Activated B cell treated with CpG ODN at 0.5 μM for 24 hours (primary cell): ENCODE measurements around the gene BAK1. TPM values are rescaled to one million over a fixed set of nuclear protein-coding genes. Genes with fewer than 3 reads are reported as not detected.
"Not testable (repeated sequence)": the region's sequence is repeated elsewhere in the genome, so short reads cannot be mapped to it uniquely, and the experiment has no call there.

ENCODE experiments used
- ATAC-seq: fragments of 200-7000 bp; cut with Tn5 transposase; one replicate; pipeline ENCODE4 v1.10.0; 2021; ENCODE audit warnings: low read depth, mild to moderate bottlenecking, moderate library complexity
- CTCF ChIA-PET: fragments of 350-600 bp; sonication (Branson Sonifier 250); formaldehyde crosslinking; loops from one replicate; lab custom pipeline; 2021; ENCODE audit warnings: antibody characterized with exemption; lab: Charles Lee
- POLR2A ChIA-PET: fragments of 350-600 bp; sonication (Branson Sonifier 250); formaldehyde crosslinking; loops from one replicate; lab custom pipeline; 2021; ENCODE audit warnings: antibody characterized with exemption; lab: Charles Lee
- DNase-seq: peaks from one replicate; pipeline ENCODE4 v3.0.0; 2022
- H3K27ac Mint-ChIP-seq: one replicate; pipeline ENCODE4 v1.8.0; 2020; ENCODE audit warnings: mixed read lengths
- H3K27me3 Mint-ChIP-seq: one replicate; pipeline ENCODE4 v1.8.0; 2021; ENCODE audit warnings: mixed read lengths
- H3K36me3 Mint-ChIP-seq: one replicate; pipeline ENCODE4 v1.8.0; 2021; ENCODE audit warnings: low read depth, mixed read lengths
- H3K4me1 Mint-ChIP-seq: one replicate; pipeline ENCODE4 v1.8.0; 2021; ENCODE audit warnings: mixed read lengths
- H3K4me3 Mint-ChIP-seq: one replicate; pipeline ENCODE4 v1.8.0; 2020; ENCODE audit warnings: mild to moderate bottlenecking, mixed read lengths
- H3K9me3 Mint-ChIP-seq: one replicate; pipeline ENCODE4 v1.8.0; 2020; ENCODE audit warnings: mixed read lengths
- intact Hi-C: fragments of 100-400 bp; cut with micrococcal nuclease; formaldehyde crosslinking; loops from one replicate; pipeline ENCODE4 v1.15.1; 2024
- total RNA-seq: library from RNA; stranded (reverse); gene quantifications from 2 replicates; pipeline ENCODE4 v1.2.3, GENCODE V29; 2022
- TF ChIP-seq, protein P1 (sequence below): fragments of 200-600 bp; IDR thresholded peaks from one replicate; pipeline ENCODE4 v1.8.0; 2022; ENCODE audit warnings: antibody characterized with exemption, mild to moderate bottlenecking

BAK1 gene
- total RNA-seq, 1 donor from 2014 or later, result 29.5 TPM

- Mint-ChIP-seq H3K4me3 (no peak overlapping the region), H3K27ac (peak overlapping the region; percentile 100), H3K36me3 (peaks cover 24% of the 10 kb centered on the region), H3K9me3 (no peaks in the 10 kb centered on the region), H3K27me3 (no peaks in the 10 kb centered on the region), H3K4me1 (peaks cover 35% of the 10 kb centered on the region)
- ChIA-PET CTCF (interaction anchor here (0.7 kb wide), 1 partner anchor 52 kb away, joined by 4 read pairs; the partner anchor contains the start of gene ITPR3), POLR2A (interaction anchor here (0.6 to 4.1 kb wide), 7 partner anchors 10 to 778 kb away, joined by 3 to 33 read pairs (median 4); partner anchors contain the start of genes BAK1 and ZBTB9)
- ATAC-seq (no peak), DNase-seq (no peak)
- TF ChIP-seq, protein P1, sequence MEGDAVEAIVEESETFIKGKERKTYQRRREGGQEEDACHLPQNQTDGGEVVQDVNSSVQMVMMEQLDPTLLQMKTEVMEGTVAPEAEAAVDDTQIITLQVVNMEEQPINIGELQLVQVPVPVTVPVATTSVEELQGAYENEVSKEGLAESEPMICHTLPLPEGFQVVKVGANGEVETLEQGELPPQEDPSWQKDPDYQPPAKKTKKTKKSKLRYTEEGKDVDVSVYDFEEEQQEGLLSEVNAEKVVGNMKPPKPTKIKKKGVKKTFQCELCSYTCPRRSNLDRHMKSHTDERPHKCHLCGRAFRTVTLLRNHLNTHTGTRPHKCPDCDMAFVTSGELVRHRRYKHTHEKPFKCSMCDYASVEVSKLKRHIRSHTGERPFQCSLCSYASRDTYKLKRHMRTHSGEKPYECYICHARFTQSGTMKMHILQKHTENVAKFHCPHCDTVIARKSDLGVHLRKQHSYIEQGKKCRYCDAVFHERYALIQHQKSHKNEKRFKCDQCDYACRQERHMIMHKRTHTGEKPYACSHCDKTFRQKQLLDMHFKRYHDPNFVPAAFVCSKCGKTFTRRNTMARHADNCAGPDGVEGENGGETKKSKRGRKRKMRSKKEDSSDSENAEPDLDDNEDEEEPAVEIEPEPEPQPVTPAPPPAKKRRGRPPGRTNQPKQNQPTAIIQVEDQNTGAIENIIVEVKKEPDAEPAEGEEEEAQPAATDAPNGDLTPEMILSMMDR, result no peak
- intact Hi-C loops, result no loop called here
These were observed 11.1 kb downstream of the BAK1 start for GRCh38 chr6:33568826-33569570.

DNA sequence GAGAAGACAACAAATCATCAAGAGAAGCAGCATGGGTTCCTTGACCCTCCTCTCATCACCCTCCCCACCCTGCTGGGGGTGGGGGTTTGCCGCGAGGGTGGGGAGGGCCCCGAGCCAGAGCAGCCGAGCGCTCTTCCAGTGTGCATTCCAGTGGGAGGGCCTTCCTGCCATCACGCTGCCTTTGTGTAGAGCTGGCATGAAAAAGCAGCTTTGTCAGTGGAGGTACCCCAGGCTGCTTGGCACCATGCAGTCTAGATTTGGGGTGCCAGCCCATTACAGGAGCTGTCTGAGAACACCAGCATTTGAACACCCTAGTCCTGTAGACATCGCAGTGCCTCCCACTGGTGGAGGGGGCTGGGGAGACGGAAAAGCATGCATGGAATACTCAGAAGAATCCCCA is 12.2 kb downstream of the BAK1 start:
- ChIA-PET POLR2A (no interaction called here), CTCF (interaction anchor here (0.5 kb wide), 1 partner anchor 17 kb away, joined by 3 read pairs; no protein-coding TSS in a partner anchor)
- TF ChIP-seq, protein P1, result no peak
- DNase-seq (no peak), ATAC-seq (no peak)
- Mint-ChIP-seq H3K27ac (no peak overlapping the region), H3K27me3 (no peaks in the 10 kb centered on the region), H3K9me3 (no peaks in the 10 kb centered on the region), H3K4me1 (peaks cover 35% of the 10 kb centered on the region), H3K4me3 (no peak overlapping the region), H3K36me3 (peaks cover 19% of the 10 kb centered on the region)
- intact Hi-C loops, result no loop called here

- TF ChIP-seq, protein P1, result no peak
- DNase-seq (no peak), ATAC-seq (no peak)
- Mint-ChIP-seq H3K27ac (no peak overlapping the region), H3K4me1 (peaks cover 24% of the 10 kb centered on the region), H3K4me3 (no peak overlapping the region), H3K27me3 (no peaks in the 10 kb centered on the region), H3K36me3 (peaks cover 8% of the 10 kb centered on the region), H3K9me3 (no peaks in the 10 kb centered on the region)
- CTCF ChIA-PET, result no interaction called here
- POLR2A ChIA-PET, result interaction anchor here (0.8 kb wide), 1 partner anchor 13 kb away, joined by 4 read pairs; the partner anchor contains the start of gene BAK1
- intact Hi-C loops, result no loop called here
These were observed 13.6 kb downstream of the BAK1 start for GRCh38 chr6:33566182-33567084.

GRCh38 chr6:33558801-33559200 is 21.3 kb downstream of the BAK1 start:
- intact Hi-C loops, result no loop called here
- Mint-ChIP-seq H3K4me1 (no peaks in the 10 kb centered on the region), H3K9me3 (no peaks in the 10 kb centered on the region), H3K27ac (no peak overlapping the region), H3K36me3 (no peaks in the 10 kb centered on the region), H3K4me3 (no peak overlapping the region), H3K27me3 (no peaks in the 10 kb centered on the region)
- POLR2A ChIA-PET, result interaction anchor here (0.6 kb wide), 1 partner anchor 105 kb away, joined by 3 read pairs; no protein-coding TSS in a partner anchor
- CTCF ChIA-PET, result no interaction called here
- DNase-seq (no peak), ATAC-seq (no peak)
- TF ChIP-seq, protein P1, result no peak

- Mint-ChIP-seq H3K27me3 (no peaks in the 10 kb centered on the region), H3K4me1 (no peaks in the 10 kb centered on the region), H3K27ac (no peak overlapping the region), H3K9me3 (no peaks in the 10 kb centered on the region), H3K36me3 (no peaks in the 10 kb centered on the region), H3K4me3 (no peak overlapping the region)
- intact Hi-C loops, result no loop called here
- ATAC-seq, result no peak
- ChIA-PET POLR2A (no interaction called here), CTCF (interaction anchor here (0.6 kb wide), 1 partner anchor 183 kb away, joined by 3 read pairs; no protein-coding TSS in a partner anchor)
- TF ChIP-seq, protein P1, result no peak
- DNase-seq, result no peak
These were observed 22.7 kb downstream of the BAK1 start for GRCh38 chr6:33557376-33557775.

DNA sequence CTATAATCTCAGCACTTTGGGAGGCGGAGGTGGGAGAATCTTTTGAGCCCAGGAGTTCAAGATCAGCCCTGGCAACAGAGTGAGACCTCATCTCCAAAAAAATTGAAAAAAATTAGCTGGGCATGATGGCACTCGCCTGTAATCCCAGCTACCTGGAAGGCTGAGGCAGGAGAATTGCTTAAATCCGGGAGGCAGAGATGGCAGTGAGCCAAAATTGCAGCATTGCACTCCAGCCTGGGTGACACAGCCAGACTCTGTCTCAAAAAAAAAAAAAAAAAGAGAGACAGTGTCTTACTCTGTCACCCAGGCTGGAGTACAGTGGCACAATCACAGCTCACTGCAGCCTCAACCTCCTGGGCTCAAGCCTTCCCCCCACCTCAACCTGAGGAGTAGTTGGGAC is 27.2 kb downstream of the BAK1 start:
- ATAC-seq, POLR2A ChIA-PET, intact Hi-C loops, DNase-seq, H3K4me3 Mint-ChIP-seq, CTCF ChIA-PET, H3K27me3 Mint-ChIP-seq, H3K9me3 Mint-ChIP-seq, H3K4me1 Mint-ChIP-seq, H3K36me3 Mint-ChIP-seq, H3K27ac Mint-ChIP-seq: not testable (repeated sequence)
